ENCODE data around the gene RTN4R.

The RTN4R gene

DNA sequence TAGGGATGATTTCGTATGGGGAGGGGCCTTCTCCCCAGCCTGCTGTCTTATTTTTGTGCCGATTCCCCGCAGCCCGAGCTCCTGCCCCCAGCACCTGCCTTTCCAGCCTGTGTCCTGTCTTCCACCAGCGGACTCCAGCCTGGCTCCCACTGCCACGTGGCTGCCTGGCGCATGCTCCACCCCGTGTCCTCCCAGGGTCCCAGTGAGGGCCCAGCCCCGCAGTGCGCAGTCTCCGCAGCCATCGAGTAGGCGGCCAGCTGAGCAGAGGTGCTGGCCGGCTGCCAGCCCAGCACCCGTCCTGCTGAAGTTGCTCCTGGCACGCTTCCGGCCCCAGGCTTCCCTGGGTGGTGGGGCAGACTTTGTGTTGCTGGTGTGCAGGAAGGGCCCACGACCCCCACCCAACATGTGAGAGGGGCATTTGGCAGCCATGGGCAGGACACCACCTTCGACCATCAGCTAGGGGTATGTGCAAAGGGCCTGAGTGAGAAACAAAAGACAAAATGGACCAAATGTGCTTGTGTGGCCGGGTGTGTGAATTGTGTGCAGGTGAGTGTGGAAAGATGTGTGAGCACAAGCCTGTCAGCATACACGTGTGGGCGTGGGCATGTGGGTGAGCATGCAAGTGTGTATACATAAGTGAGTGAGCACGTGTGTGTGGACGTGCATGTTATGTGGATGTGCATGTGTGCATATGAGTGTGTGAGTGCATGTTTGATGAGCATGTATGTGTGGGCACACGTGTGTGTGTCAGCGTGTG lies 55.9 kb downstream of the RTN4R start:
- no peaks in the 10 kb centered on the region for H3K9me3 ChIP-seq (ENCODE audit: control insufficient read depth in 1 of 2, low read length in 2 of 2)
- H3K36me3 ChIP-seq (ENCODE audit: control insufficient read depth in 1 of 2, insufficient read depth in 2 of 2, low read length in 2 of 2): no peaks in the 10 kb centered on the region
- peak overlapping the region; percentile 20 to 56 for H3K9ac ChIP-seq (ENCODE audit: low read depth in 1 of 2, low read length in 2 of 2)
- H3K4me3 ChIP-seq (ENCODE audit: low read depth in 1 of 2, low read length in 2 of 2): peak overlapping the region; percentile 43 to 52
- no peaks in the 10 kb centered on the region for H3K27me3 ChIP-seq (ENCODE audit: control insufficient read depth in 1 of 2, insufficient read depth in 2 of 2, low read length in 2 of 2)
- no peak overlapping the region for H3K27ac ChIP-seq (ENCODE audit: low read depth, low read length)
- H3K4me1 ChIP-seq (ENCODE audit: control insufficient read depth in 1 of 2, insufficient read depth in 2 of 2, low read length in 2 of 2): peaks cover 41 to 45% of the 10 kb centered on the region in 2 donors

DNA sequence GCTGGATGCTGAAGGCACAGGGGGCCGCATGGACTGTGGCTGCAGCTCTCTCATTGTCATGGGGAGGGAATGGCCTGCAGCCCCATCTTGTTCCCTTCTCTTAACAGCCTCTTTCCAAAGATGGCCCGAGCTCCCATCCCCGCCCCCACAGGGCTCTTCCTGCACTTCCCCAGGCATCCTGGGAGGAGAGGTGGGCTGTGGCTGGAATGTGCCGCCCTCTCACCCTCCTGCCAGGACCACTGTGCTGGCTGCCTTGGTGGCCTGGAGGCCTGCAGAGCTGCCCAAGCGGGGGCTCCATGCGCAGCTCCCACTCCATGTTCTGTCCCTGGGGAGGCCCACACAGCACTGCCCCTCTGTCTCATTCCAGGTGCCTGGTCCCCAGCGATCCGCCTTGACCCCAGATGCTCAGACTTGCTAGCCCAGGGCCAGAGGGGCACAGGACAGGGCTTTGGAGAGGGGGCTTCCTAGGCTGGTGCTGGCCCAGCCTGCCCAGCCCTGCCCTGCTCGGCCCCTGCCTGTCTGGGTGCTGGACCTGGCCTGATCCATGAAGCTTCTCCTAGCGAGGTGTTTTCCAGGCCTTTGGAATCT lies 56.6 kb downstream of the RTN4R start:
- H3K27ac ChIP-seq (ENCODE audit: low read depth, low read length): no peak overlapping the region
- no peaks in the 10 kb centered on the region for H3K36me3 ChIP-seq (ENCODE audit: control insufficient read depth in 1 of 2, insufficient read depth in 2 of 2, low read length in 2 of 2)
- H3K9ac ChIP-seq (ENCODE audit: low read depth in 1 of 2, low read length in 2 of 2): peak overlapping the region; percentile 20 to 56
- peak overlapping the region; percentile 43 to 52 for H3K4me3 ChIP-seq (ENCODE audit: low read depth in 1 of 2, low read length in 2 of 2)
- H3K4me1 ChIP-seq (ENCODE audit: control insufficient read depth in 1 of 2, insufficient read depth in 2 of 2, low read length in 2 of 2): peaks cover 46 to 52% of the 10 kb centered on the region in 2 donors
- H3K27me3 ChIP-seq (ENCODE audit: control insufficient read depth in 1 of 2, insufficient read depth in 2 of 2, low read length in 2 of 2): no peaks in the 10 kb centered on the region
- no peaks in the 10 kb centered on the region for H3K9me3 ChIP-seq (ENCODE audit: control insufficient read depth in 1 of 2, low read length in 2 of 2)

DNA sequence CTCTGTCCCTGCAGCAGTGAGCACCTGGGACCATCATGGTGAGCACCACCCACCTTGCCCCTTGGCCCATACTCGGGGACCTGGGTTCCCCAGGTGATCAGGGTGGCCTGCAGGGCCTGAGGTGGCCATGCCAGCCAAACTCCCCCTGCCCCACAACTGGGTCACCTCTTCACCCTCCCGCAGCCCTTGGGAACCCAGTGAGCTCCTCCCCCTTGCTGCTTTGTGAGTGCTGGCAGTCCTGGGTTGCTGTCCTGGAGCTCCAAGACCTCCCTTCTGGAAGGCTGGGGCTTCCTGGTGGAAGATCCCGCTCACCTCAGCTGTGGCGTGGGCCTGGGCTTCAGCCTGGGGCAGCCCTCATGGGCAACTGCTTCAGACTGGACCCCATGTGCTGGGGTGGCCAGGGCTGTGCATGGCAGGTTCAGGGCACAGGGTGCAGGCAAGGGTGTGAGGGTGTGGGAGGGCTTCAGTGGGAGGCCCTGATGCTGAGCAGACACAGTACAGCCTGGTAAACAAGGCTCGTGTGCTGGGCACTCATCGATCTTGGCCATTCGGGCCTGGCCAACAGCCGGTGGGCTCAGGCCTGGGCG lies 57.6 kb downstream of the RTN4R start:
- H3K27me3 ChIP-seq (ENCODE audit: control insufficient read depth in 1 of 2, insufficient read depth in 2 of 2, low read length in 2 of 2): no peaks in the 10 kb centered on the region
- H3K4me1 ChIP-seq (ENCODE audit: control insufficient read depth in 1 of 2, insufficient read depth in 2 of 2, low read length in 2 of 2): peaks cover 52 to 56% of the 10 kb centered on the region in 2 donors
- H3K27ac ChIP-seq (ENCODE audit: low read depth, low read length): no peak overlapping the region
- H3K36me3 ChIP-seq (ENCODE audit: control insufficient read depth in 1 of 2, insufficient read depth in 2 of 2, low read length in 2 of 2): no peaks in the 10 kb centered on the region
- no peak overlapping the region for H3K4me3 ChIP-seq (ENCODE audit: low read depth in 1 of 2, low read length in 2 of 2)
- no peak overlapping the region for H3K9ac ChIP-seq (ENCODE audit: low read depth in 1 of 2, low read length in 2 of 2)
- no peaks in the 10 kb centered on the region for H3K9me3 ChIP-seq (ENCODE audit: control insufficient read depth in 1 of 2, low read length in 2 of 2)

DNA sequence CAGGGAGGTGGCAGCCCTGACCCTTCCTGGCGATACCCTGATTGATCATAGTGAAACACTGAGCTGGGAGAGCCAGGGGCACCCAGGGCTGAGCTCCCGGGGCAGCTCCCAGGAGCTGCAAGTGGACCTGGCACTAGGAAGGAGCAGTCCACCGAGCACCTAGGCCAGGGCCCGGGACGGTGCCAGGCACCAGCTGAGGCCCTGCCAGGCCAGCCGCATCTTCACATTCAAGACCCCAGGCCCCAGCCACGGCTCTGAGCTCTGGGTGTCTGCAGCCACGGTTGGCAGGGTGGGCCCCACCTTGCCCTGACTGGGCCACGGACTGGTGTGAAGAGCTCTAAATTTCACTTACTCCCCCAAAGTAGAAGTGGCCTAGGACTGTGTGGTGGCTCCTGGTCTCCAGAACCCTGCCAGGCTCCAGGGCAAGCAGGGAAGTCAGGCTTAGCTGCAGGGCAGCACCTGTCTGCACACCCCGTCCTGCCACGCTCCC lies 58.3 kb downstream of the RTN4R start:
- no peak overlapping the region for H3K27ac ChIP-seq (ENCODE audit: low read depth, low read length)
- peak overlapping the region in 1 of 2 donors; percentile 2 for H3K4me3 ChIP-seq (ENCODE audit: low read depth in 1 of 2, low read length in 2 of 2)
- H3K36me3 ChIP-seq (ENCODE audit: control insufficient read depth in 1 of 2, insufficient read depth in 2 of 2, low read length in 2 of 2): no peaks in the 10 kb centered on the region
- H3K9me3 ChIP-seq (ENCODE audit: control insufficient read depth in 1 of 2, low read length in 2 of 2): no peaks in the 10 kb centered on the region
- H3K4me1 ChIP-seq (ENCODE audit: control insufficient read depth in 1 of 2, insufficient read depth in 2 of 2, low read length in 2 of 2): peaks cover 59 to 64% of the 10 kb centered on the region in 2 donors
- H3K27me3 ChIP-seq (ENCODE audit: control insufficient read depth in 1 of 2, insufficient read depth in 2 of 2, low read length in 2 of 2): no peaks in the 10 kb centered on the region
- no peak overlapping the region for H3K9ac ChIP-seq (ENCODE audit: low read depth in 1 of 2, low read length in 2 of 2)

DNA sequence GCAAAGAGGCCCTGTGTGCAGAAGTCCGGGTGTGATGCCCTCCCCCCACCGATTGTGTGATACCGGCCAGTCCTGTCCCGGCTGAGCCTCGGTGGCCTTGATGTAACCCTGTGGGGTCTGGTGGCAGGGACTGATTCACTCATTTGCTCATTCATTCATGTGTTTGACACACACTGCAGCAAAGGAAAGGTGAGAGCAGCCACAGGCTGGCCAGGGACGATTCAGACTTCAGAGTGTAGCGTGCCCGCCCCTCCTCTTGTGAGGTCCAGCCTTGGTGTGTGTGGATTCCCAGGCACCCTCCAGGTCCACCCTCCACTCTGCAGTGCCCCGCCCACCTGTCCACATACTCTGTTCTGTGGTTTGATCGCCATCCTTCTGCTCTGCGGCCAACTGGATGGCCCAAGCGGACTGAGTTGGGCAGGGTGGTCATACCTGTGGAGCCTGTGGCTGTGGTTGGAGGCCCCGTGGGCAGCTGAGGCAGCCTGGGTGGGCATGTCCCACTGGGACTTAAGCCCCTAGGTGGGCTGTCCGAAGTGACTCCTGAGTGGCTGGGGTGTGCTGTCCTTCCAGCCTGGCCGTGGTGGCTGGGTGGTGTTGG lies 59.3 kb downstream of the RTN4R start:
- H3K9ac ChIP-seq (ENCODE audit: low read depth in 1 of 2, low read length in 2 of 2): no peak overlapping the region
- H3K4me3 ChIP-seq (ENCODE audit: low read depth in 1 of 2, low read length in 2 of 2): no peak overlapping the region
- H3K36me3 ChIP-seq (ENCODE audit: control insufficient read depth in 1 of 2, insufficient read depth in 2 of 2, low read length in 2 of 2): no peaks in the 10 kb centered on the region
- H3K27ac ChIP-seq (ENCODE audit: low read depth, low read length): no peak overlapping the region
- no peaks in the 10 kb centered on the region for H3K27me3 ChIP-seq (ENCODE audit: control insufficient read depth in 1 of 2, insufficient read depth in 2 of 2, low read length in 2 of 2)
- H3K4me1 ChIP-seq (ENCODE audit: control insufficient read depth in 1 of 2, insufficient read depth in 2 of 2, low read length in 2 of 2): peaks cover 69 to 74% of the 10 kb centered on the region in 2 donors
- H3K9me3 ChIP-seq (ENCODE audit: control insufficient read depth in 1 of 2, low read length in 2 of 2): no peaks in the 10 kb centered on the region

DNA sequence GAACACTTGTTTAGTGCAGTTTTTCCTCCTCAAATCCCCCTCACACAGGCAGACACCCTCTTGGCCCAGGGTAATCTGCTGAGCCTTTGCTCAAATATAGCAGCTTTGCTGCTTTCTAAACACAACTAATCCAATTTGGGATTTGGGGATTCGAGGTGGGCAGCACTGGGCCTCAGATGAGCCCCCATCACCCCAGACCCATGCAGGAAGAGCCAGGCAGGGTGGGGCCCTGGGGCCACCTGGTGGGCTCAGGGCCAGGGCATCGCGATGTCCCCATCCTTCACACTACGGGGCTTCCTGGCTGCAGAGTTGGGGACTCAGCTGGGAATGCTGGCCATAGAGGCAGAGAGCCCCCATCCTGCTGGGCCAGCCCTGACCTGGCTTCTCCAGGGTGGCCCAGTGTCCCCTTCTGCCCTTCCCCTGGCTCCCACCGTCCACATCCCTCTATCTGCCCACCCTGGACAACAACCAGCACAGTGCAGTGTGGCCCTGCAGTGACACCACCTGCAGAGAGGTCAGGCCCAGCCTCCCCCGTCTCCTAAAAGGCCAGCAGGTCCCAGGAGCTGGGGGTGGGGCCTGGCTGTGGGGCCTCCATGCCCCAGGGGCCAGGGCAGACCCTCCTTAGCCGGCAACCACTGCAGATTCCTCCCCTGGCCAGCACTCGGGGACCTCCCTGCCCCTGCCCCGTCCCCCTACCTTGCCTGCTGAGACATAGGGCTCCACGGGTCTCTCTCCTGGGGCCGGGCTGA lies 60.7 kb downstream of the RTN4R start:
- H3K27me3 ChIP-seq (ENCODE audit: control insufficient read depth in 1 of 2, insufficient read depth in 2 of 2, low read length in 2 of 2): no peaks in the 10 kb centered on the region
- H3K4me1 ChIP-seq (ENCODE audit: control insufficient read depth in 1 of 2, insufficient read depth in 2 of 2, low read length in 2 of 2): peaks cover 80 to 85% of the 10 kb centered on the region in 2 donors
- no peaks in the 10 kb centered on the region for H3K9me3 ChIP-seq (ENCODE audit: control insufficient read depth in 1 of 2, low read length in 2 of 2)
- no peaks in the 10 kb centered on the region for H3K36me3 ChIP-seq (ENCODE audit: control insufficient read depth in 1 of 2, insufficient read depth in 2 of 2, low read length in 2 of 2)
- peak overlapping the region; percentile 76 to 80 for H3K4me3 ChIP-seq (ENCODE audit: low read depth in 1 of 2, low read length in 2 of 2)
- peak overlapping the region; percentile 69 to 92 for H3K9ac ChIP-seq (ENCODE audit: low read depth in 1 of 2, low read length in 2 of 2)
- no peak overlapping the region for H3K27ac ChIP-seq (ENCODE audit: low read depth, low read length)

DNA sequence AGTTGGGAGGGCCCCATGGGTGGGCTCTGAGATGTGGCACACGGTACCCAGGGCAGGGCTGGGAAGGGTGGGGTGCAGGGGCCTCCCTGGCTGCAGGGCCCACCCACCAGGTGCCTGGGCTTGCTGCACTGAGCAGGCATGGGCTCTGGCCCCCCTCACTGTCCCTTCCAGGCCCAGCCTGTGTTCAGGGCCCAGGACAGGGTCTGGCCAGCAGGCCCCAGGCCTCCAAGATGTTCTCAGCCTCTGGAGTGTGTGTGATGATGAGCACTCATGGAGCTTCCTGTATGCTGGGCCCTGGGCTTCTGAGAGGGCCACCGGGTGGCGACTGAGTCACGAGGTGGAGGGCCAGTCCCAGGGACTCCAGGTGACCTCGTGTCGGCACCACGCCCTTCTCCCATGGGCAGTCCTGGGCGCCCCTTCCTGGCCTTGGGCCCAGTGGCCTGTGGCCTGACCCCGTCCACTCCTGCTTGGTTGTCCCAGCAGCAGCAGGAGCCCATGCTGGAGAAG lies 61.4 kb downstream of the RTN4R start:
- Histone ChIP-seq H3K4me3 (ENCODE audit: low read depth in 1 of 2, low read length in 2 of 2) (peak overlapping the region; percentile 76 to 80), H3K9ac (ENCODE audit: low read depth in 1 of 2, low read length in 2 of 2) (peak overlapping the region; percentile 69 to 92), H3K27ac (ENCODE audit: low read depth, low read length) (peak overlapping the region; percentile 81), H3K9me3 (ENCODE audit: control insufficient read depth in 1 of 2, low read length in 2 of 2) (no peaks in the 10 kb centered on the region), H3K36me3 (ENCODE audit: control insufficient read depth in 1 of 2, insufficient read depth in 2 of 2, low read length in 2 of 2) (no peaks in the 10 kb centered on the region), H3K27me3 (ENCODE audit: control insufficient read depth in 1 of 2, insufficient read depth in 2 of 2, low read length in 2 of 2) (no peaks in the 10 kb centered on the region), H3K4me1 (ENCODE audit: control insufficient read depth in 1 of 2, insufficient read depth in 2 of 2, low read length in 2 of 2) (peaks cover 78 to 84% of the 10 kb centered on the region in 2 donors)

DNA sequence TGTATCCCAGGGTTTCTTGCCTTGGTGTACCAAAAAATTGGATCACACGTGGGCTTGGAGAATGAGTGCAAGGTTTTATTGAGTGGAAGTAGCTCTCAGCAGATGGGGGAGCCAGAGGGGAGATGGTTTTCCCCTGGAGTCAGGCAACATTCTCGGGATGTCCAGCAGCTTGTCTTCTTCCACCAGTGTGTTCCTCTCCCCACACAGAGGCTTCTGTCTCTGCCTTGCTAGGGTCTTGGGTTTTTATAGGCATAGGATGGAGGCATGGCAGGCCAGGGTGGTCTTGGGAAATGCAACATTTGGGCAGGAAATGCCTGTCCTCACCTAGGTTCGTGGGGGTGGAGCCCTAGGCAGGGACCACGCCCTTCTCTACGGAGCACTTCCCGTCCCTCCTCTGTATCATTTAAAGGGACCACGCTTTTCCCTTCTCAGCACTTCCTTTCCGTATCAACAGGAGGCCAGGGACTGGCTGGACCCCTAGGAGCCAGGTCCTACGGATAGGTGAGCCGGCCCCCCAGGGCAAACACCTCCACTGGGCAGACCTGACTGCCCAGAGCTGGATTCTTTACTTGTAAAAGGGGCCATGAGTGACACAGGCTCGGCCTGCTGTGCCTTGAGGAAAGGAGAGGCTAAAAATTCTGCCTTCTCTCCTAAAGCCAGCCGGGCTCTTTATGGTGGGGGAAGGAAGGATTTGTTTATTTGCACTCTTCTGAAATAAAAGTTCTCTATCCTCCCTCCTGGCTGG lies 62.0 kb downstream of the RTN4R start:
- H3K9me3 ChIP-seq (ENCODE audit: control insufficient read depth in 1 of 2, low read length in 2 of 2): no peaks in the 10 kb centered on the region
- H3K4me3 ChIP-seq (ENCODE audit: low read depth in 1 of 2, low read length in 2 of 2): peak overlapping the region; percentile 76 to 80
- no peaks in the 10 kb centered on the region for H3K36me3 ChIP-seq (ENCODE audit: control insufficient read depth in 1 of 2, insufficient read depth in 2 of 2, low read length in 2 of 2)
- H3K4me1 ChIP-seq (ENCODE audit: control insufficient read depth in 1 of 2, insufficient read depth in 2 of 2, low read length in 2 of 2): peaks cover 74 to 78% of the 10 kb centered on the region in 2 donors
- no peaks in the 10 kb centered on the region for H3K27me3 ChIP-seq (ENCODE audit: control insufficient read depth in 1 of 2, insufficient read depth in 2 of 2, low read length in 2 of 2)
- peak overlapping the region; percentile 81 for H3K27ac ChIP-seq (ENCODE audit: low read depth, low read length)
- peak overlapping the region; percentile 69 to 92 for H3K9ac ChIP-seq (ENCODE audit: low read depth in 1 of 2, low read length in 2 of 2)

DNA sequence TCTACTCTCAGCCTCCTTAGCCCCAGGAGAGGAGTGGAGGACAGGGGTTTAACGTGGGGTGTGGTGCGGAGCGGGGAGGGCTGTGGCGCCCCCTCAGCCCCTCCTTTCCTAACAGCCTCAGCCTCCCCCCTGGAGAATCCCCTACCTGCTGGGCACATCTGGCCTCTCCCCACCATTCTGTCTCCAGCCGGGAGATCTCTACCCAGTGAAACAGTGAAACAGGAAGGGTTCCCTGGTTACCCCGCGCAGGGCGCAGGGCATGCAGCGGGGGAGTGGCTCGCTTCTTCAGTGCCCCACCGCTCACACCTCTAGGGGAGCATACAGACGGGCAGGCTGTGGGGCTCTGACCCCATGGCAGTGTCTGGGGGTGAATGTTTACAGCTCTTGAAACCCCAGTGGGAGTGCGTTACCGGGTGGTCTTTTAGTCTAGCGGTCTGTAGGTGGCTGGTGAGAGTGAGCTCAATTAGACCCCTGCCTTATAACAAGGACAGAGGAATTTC lies 62.6 kb downstream of the RTN4R start:
- Histone ChIP-seq H3K4me3 (ENCODE audit: low read depth in 1 of 2, low read length in 2 of 2) (peak overlapping the region; percentile 76 to 80), H3K27ac (ENCODE audit: low read depth, low read length) (peak overlapping the region; percentile 82), H3K4me1 (ENCODE audit: control insufficient read depth in 1 of 2, insufficient read depth in 2 of 2, low read length in 2 of 2) (peaks cover 72 to 76% of the 10 kb centered on the region in 2 donors), H3K36me3 (ENCODE audit: control insufficient read depth in 1 of 2, insufficient read depth in 2 of 2, low read length in 2 of 2) (no peaks in the 10 kb centered on the region), H3K9me3 (ENCODE audit: control insufficient read depth in 1 of 2, low read length in 2 of 2) (no peaks in the 10 kb centered on the region), H3K9ac (ENCODE audit: low read depth in 1 of 2, low read length in 2 of 2) (peak overlapping the region; percentile 47 to 76), H3K27me3 (ENCODE audit: control insufficient read depth in 1 of 2, insufficient read depth in 2 of 2, low read length in 2 of 2) (no peaks in the 10 kb centered on the region)
